ENCODE measurements around the gene SLC17A9. TPM values are rescaled to one million over a fixed set of nuclear protein-coding genes. Genes with fewer than 3 reads are reported as not detected.
"Not testable (repeated sequence)": the region's sequence is repeated elsewhere in the genome, so short reads cannot be mapped to it uniquely, and the experiment has no call there.

SLC17A9 gene
- total RNA-seq, 1 donor from 2014 or later = 15.2 TPM

DNA sequence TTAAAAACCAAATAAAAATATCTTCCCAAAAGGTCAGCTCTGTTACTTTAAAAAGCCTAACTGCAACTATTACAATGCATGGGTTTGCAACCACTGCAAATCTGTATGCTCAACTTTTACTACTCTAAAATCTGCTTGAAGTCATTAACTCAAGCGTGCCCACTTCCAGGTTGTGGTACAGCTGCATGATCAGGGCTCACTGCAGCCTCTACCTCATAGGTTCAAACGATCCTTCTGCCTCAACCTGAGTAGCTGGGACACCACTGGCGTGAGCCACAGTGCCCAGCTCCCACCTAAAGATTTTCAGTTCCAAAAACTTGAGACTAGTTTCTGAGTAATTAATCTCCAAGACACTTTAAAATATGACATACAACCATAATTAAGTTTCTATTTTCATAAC, 34.4 kb upstream of the SLC17A9 start:
- ATAC-seq (no peak), DNase-seq (no peak)
- H3K9me3 ChIP-seq = no peaks in the 10 kb centered on the region
- intact Hi-C loops (cut with DNase I) = no loop called here
- H3K36me3 ChIP-seq = peaks cover 11% of the 10 kb centered on the region
- H3K4me1 ChIP-seq = peaks cover 95% of the 10 kb centered on the region
- no peaks in the 10 kb centered on the region for H3K27me3 ChIP-seq
- TF ChIP-seq, protein P1, sequence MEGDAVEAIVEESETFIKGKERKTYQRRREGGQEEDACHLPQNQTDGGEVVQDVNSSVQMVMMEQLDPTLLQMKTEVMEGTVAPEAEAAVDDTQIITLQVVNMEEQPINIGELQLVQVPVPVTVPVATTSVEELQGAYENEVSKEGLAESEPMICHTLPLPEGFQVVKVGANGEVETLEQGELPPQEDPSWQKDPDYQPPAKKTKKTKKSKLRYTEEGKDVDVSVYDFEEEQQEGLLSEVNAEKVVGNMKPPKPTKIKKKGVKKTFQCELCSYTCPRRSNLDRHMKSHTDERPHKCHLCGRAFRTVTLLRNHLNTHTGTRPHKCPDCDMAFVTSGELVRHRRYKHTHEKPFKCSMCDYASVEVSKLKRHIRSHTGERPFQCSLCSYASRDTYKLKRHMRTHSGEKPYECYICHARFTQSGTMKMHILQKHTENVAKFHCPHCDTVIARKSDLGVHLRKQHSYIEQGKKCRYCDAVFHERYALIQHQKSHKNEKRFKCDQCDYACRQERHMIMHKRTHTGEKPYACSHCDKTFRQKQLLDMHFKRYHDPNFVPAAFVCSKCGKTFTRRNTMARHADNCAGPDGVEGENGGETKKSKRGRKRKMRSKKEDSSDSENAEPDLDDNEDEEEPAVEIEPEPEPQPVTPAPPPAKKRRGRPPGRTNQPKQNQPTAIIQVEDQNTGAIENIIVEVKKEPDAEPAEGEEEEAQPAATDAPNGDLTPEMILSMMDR (IDR thresholded peaks at IDR 0.05) = no peak
- H3K27ac ChIP-seq = no peak overlapping the region
- no peak overlapping the region for H3K4me3 ChIP-seq

DNA sequence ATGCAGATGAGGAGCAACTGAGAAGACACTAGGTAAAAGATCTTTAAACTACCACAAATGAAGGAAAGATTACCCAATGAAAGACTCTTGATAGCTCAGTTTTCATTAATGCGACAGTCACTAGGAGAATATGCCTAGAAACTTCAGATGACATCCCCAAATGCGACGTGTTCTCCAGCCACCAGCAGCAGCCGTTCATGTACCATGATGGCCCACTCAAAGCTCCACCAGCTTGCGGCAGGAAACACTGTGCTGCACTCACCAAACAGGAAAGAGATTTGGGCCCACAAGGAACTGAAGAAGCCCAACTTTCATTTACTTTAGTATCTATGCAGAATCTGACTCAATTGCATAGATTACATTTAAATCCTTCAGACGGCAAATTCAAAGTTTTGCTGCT, 33.7 kb upstream of the SLC17A9 start:
- intact Hi-C loops (cut with DNase I) = no loop called here

DNA sequence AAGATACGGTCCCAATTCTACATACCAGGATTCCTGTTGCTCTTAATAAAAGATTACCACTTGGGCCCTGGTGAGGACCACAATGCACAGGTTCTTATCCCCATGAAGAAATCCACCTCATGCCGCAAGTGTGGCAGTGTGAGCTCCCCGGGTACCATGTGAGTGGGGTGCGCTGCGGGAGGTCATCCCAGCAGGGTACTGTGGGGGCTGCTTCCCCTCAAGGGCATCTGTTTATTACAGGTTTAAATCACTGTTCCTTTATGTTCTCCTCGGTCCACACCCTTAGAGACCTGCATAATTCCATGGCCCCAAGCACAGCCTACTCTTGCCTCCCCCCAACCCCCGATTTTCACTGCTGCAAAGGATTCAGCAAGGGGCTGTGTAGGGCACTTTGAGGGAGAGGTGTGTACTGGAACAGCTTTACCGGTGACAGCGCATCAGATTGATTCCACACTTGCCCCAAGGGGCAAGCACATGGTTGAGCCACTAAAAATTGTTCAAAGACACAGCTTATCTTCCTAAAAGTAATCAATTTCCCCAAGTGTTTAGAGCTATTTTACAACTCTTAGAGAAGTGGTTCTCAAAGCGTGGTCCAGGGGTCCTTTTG, 32.4 kb upstream of the SLC17A9 start:
- no peak overlapping the region for H3K4me3 ChIP-seq
- intact Hi-C loops (cut with DNase I) = no loop called here
- H3K36me3 ChIP-seq = no peaks in the 10 kb centered on the region
- TF ChIP-seq, protein P1 (IDR thresholded peaks at IDR 0.05) = no peak
- ATAC-seq (no peak), DNase-seq (no peak)
- peak overlapping the region; percentile 25 for H3K27ac ChIP-seq
- no peaks in the 10 kb centered on the region for H3K27me3 ChIP-seq
- peaks cover 97% of the 10 kb centered on the region for H3K4me1 ChIP-seq
- H3K9me3 ChIP-seq = no peaks in the 10 kb centered on the region

More for the DNA sequence above, 33.7 kb upstream of the SLC17A9 start:
- Histone ChIP-seq H3K36me3 (peaks cover 4% of the 10 kb centered on the region), H3K27me3 (no peaks in the 10 kb centered on the region), H3K9me3 (no peaks in the 10 kb centered on the region), H3K27ac (no peak overlapping the region), H3K4me3 (peak overlapping the region; percentile 2), H3K4me1 (peaks cover 97% of the 10 kb centered on the region)
- TF ChIP-seq, protein P1 (IDR thresholded peaks at IDR 0.05) = no peak
- ATAC-seq = no peak
- no peak for DNase-seq

DNA sequence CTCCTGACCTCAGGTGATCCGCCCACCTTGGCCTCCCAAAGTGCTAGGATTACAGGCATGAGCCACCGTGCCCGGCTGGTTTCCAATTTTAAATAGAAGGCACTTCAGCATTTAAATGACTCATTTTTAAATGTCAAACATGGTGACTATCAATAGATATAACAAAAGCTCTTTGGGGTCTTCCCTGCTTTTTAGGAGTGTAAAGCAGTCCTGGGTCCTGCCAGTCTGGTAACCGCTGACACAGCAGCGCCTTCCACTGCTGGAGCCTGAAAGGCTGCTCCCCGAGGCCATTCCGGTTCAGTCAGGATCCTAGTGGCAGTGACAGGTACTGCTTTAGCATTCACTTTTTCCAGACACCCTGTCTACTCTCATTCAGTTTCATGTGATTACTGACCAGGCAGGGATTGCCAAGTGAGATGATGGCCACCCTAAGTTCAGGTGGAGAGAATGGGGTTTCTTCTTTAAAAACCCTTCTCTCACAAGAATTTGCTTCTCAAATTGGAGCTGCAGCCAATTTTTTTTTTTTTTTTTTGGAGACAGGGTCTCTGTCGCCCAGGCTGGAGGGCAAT, 31.3 kb upstream of the SLC17A9 start:
- H3K27me3 ChIP-seq = no peaks in the 10 kb centered on the region
- H3K4me1 ChIP-seq = peaks cover 88% of the 10 kb centered on the region
- intact Hi-C loops (cut with DNase I) = no loop called here
- no peaks in the 10 kb centered on the region for H3K36me3 ChIP-seq
- no peak overlapping the region for H3K4me3 ChIP-seq
- TF ChIP-seq, protein P1 (IDR thresholded peaks at IDR 0.05) = peak; percentile 55
- ATAC-seq (peak; percentile 77), DNase-seq (no peak)
- H3K9me3 ChIP-seq = no peaks in the 10 kb centered on the region
- no peak overlapping the region for H3K27ac ChIP-seq

DNA sequence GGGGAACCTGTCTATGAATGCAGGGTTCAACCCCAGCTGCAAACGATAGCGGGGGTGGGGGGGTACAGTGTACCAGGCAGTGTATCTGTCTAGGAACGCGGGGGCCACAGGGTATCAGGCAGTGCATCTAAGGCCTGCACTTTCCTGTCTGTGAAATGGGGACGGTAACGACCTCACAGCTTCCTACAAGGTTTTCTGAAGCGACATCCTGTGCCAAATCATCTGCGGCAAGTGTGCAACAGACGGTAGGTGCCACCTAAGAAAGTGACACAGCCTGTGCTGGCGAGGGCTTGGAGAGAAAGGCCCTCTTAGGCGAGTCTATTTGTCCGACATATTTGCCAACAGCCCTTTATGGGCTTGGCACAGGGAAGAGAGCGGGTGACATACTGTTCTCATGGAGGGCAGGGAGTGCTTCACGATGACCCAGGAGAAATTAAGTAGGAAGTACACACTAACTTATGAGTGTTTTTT, 30.0 kb upstream of the SLC17A9 start:
- Histone ChIP-seq H3K27me3 (no peaks in the 10 kb centered on the region), H3K27ac (no peak overlapping the region), H3K4me3 (no peak overlapping the region), H3K4me1 (peaks cover 82% of the 10 kb centered on the region), H3K9me3 (no peaks in the 10 kb centered on the region), H3K36me3 (no peaks in the 10 kb centered on the region)
- intact Hi-C loops (cut with DNase I) = no loop called here
- DNase-seq (no peak), ATAC-seq (peak; percentile 4)
- TF ChIP-seq, protein P1 (IDR thresholded peaks at IDR 0.05) = no peak

DNA sequence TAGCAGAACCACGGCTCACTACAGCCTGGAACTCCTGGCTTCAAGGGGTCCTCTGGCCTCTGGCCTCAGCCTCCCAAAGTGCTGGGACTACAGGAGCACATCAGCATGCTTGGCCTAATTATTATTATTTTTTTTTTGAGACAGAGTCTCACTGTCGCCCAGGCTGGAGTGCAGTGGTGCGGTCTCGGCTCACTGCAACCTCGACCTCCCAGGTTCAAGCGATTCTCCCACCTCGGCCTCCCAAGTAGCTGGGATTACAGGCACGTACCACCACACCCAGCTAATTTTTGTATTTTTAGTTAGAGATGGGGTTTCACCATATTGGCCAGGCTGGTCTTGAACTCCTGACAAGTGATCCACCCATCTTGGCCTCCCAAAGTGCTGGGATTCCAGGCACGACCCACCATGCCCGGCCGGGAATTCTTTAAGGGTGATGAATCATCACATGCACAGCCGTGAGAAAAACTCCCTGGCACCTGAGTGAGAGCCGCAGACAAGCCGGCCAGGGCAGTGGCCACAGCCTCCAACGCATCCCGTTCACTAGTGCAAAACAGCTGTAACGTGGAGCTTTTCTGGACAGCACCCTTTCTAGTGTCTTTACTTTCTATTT, 29.3 kb upstream of the SLC17A9 start:
- not testable (repeated sequence) for H3K27ac ChIP-seq

More for the DNA sequence above, 29.3 kb upstream of the SLC17A9 start:
- intact Hi-C loops (cut with DNase I); H3K9me3 ChIP-seq; DNase-seq; H3K36me3 ChIP-seq; H3K4me3 ChIP-seq; ATAC-seq; H3K27me3 ChIP-seq: not testable (repeated sequence)
- H3K4me1 ChIP-seq = peaks cover 82% of the 10 kb centered on the region

Measured in upper lobe of right lung (tissue), 1 donor.